GM18526 (cell line): Measurements from ENCODE around the gene GNB5.

ENCODE experiments used
- POLR2A ChIP-seq: IDR thresholded peaks from 3 replicates; pipeline ENCODE4 v1.6.1; 2011; ENCODE audit not compliant: insufficient read length; ENCODE audit errors: extremely low read depth

GNB5 gene

DNA sequence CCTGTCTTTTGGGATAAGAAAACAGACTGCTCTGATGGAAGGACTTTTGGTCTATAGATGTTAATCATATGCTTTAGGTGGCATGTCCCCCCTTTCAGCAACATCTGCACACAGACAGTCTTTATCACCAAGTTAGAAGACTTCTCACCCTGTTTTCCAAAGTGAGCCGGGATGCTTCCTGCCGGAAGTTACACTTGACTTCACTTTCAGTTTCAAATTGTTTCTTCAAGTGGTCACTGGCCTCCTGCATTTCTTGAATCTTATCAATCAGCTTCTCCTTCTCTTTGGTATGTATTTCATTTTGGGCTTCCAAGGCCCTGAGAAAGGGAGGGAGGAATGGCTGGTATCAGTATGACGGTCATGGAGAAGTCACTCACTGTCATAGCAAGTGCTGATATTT, 27.2 kb upstream of the GNB5 start:
- no peak for TF ChIP-seq POLR2A

GRCh38 chr15:52217186-52217585, 26.0 kb upstream of the GNB5 start:
- TF ChIP-seq POLR2A, result no peak

GRCh38 chr15:52214553-52214952, 23.4 kb upstream of the GNB5 start:
- TF ChIP-seq POLR2A, result no peak

GRCh38 chr15:52213206-52213605, 22.0 kb upstream of the GNB5 start:
- no peak for TF ChIP-seq POLR2A

GRCh38 chr15:52208306-52208946, 17.2 kb upstream of the GNB5 start:
- no peak for TF ChIP-seq POLR2A

DNA sequence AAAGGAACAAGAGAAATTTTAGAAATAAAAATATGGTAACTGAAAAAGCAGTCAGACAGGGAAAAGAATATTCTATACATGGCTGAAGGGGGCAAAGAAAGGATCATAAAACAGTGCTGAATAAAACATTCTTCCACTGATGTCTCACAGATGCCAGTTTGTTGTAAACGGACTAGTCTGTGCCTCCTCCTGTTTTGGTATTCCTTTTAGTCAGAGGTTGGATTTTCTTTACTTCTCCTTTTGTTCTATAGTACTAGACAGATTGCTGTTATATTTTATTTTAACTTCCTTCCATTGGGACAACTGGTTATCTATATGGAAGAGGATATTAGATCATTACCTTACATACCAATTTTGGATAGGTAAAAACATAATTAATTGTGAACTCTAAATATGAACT, 16.0 kb upstream of the GNB5 start:
- no peak for TF ChIP-seq POLR2A

DNA sequence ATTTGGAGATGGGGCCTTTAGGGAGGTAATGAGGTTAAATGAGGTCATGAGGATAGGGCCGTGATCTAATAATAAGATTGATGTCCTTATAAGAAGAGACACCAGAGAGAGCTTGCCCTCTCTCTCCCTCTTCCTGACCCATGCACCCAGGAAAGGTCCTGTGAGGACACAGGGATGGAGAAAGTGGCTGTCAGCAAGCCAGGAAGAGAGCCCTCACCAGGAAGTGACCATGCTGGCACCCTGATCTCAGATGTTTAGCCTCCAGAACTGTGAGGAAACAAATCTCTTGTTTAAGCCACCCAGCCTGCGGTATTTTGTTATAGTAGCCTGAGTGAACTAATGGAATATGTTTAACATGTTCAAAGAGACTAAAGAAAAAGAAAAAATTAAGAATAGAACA, 15.3 kb upstream of the GNB5 start:
- TF ChIP-seq POLR2A, result no peak

GRCh38 chr15:52204657-52205056, 13.5 kb upstream of the GNB5 start:
- no peak for TF ChIP-seq POLR2A

- no peak for TF ChIP-seq POLR2A
These were observed 9.7 kb upstream of the GNB5 start for GRCh38 chr15:52200831-52201365.

DNA sequence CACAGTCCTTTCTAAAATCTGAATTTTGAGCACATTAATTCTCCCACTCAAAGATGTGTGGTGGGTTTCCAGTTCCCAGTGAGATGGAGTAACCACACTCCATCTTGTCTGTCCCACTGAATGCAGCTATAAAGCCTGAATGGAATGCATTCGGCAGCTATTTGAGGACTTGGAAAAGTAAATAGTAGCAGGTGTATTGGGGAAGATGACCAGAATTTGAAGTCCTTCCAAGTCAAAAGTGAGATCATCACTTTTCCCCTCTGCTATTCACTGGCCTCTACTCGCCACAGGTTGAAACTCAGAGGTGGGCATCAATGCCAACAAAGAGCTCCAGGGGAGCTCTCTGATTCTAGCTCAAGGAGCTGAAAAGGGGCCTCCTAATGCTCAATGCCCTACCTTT, 8.1 kb upstream of the GNB5 start:
- TF ChIP-seq POLR2A, result no peak

DNA sequence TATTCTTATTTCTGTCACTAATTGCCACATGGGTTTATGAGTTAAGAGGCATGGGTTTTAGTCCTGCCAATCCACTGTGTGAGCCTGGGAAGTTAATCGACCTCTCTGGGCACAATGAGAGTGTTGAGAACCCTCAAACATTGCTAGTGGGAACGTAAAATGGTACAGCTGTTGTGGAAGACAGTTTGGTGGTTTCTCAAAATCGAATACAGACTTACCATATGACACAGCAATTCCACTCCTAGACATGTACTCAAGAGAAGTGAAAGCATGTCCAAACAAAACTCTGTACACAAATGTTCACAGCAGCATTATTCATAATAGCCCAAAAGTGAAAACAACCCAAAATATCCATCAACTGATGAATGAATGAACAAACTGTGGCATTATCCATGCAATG, 5.7 kb upstream of the GNB5 start:
- no peak for TF ChIP-seq POLR2A

- no peak for TF ChIP-seq POLR2A
These were observed 2.6 kb upstream of the GNB5 start for GRCh38 chr15:52193791-52194190.

DNA sequence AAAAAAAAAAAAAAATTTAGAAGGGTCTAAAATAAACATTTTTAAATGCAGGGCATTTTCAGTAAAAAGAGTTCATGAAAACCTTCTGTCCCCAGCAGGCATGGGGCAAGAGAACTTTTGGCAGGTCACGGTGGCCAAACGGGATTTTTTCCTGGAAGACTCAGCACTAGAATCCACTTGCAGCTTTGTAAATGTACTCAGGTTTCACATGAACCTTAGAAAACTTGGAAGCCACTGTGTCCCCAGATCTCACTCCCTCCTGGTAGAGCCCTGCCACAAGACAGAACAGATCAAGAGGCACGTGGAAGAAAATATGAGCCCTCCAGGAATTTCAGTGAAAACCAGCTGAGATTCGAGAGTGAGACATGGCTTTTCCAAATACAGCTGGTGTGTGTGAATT, 2.1 kb upstream of the GNB5 start:
- no peak for TF ChIP-seq POLR2A

DNA sequence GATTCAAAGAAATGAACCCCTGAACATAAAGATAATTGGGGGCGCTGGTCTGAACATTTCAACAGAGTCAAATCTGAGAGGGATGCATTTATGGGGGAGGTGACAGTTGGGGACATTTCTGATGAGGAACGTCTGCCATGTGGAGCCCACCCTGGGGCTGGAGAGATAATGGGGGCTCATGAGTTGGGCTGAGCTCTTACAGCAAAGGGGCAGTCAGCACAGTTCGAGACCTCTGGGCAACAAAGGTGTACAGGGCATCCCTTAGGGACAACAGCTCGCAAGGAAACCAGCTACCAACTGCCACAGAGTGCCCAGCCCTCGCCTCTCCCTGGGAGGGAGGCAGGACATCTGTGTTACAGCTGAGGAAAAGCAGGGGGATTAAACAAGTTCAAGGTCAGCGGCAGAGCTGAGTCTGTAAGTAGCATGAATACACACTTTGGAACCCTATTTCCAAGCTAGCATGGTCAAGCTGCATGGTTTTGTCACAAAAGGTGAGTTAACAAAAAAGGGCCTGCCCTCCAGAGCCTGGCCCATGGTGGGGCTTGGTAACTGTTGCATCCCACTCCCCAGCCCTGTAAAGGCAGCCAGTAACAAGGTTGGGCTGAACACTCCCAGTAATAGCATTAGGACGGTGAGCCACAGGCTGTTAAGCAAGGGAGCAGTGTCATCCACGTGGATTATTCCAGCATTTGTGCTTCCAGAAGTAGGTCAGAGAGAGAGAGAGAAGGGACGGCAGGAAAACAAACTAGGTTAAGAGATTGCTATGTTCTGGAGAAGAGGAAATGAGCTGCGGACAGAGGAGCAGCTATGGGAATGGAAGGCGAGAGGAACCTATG, 4.3 kb downstream of the GNB5 start:
- TF ChIP-seq POLR2A, result no peak

DNA sequence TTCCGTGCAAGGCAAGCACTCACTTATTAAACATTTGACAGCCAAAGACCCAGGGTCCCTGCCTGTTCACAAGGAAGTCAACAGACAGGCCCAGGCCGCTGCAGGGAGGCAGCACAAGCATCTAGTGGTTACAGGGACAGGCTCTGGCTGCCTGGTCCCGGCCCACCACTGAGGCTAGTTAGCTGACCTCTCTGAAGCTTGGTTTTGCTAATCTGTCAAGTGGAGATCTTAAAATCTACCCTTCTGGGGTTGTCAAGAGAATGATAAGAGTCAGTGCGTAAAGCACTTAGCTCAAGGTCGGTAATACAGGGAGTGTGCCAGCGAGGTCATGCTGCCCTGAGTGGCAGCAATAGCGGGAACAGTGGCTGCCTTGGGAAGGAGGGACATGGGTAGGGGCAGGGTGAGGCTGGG, 6.0 kb downstream of the GNB5 start:
- no peak for TF ChIP-seq POLR2A

GRCh38 chr15:52184721-52185120, 6.5 kb downstream of the GNB5 start:
- no peak for TF ChIP-seq POLR2A
